ENCODE results near the gene AIRE.

DNA sequence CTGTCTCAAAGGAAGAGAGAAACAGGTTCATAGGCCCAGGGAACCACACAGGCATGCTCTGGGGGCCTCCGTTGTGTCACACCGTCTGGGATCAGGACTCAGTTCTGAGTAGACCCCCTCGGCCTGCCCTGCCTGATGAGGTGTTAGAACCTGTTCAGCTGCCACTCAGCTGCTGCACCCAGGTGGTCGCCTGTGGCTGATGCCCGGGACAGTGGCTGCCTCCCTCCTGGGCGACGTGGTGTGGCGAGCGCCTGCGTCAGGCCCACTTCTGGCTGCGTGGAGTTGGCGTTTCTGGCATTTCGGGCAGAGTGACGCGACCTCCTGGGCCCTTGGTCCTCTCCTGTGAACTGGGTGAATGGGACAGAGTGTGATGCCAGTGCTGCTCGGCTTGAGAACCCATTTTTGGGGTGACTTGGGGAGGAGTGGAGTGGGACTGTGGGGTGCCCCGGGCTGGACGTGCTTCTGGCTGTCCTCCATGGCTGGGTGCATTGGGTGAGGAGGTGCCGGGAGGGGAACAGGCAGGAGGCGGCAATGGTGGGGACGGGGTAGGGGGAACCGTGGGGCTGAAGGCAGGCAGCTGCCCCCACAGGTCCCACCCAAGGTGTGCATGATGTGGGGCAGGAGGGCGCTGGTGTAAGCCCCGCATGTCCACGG, 42.7 kb downstream of the AIRE start:
- TF ChIP-seq, protein P1, sequence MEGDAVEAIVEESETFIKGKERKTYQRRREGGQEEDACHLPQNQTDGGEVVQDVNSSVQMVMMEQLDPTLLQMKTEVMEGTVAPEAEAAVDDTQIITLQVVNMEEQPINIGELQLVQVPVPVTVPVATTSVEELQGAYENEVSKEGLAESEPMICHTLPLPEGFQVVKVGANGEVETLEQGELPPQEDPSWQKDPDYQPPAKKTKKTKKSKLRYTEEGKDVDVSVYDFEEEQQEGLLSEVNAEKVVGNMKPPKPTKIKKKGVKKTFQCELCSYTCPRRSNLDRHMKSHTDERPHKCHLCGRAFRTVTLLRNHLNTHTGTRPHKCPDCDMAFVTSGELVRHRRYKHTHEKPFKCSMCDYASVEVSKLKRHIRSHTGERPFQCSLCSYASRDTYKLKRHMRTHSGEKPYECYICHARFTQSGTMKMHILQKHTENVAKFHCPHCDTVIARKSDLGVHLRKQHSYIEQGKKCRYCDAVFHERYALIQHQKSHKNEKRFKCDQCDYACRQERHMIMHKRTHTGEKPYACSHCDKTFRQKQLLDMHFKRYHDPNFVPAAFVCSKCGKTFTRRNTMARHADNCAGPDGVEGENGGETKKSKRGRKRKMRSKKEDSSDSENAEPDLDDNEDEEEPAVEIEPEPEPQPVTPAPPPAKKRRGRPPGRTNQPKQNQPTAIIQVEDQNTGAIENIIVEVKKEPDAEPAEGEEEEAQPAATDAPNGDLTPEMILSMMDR (IDR thresholded peaks at IDR 0.05): no peak
- TF ChIP-seq POLR2A (IDR thresholded peaks at IDR 0.05) (no peak), POLR2AphosphoS5 (IDR thresholded peaks at IDR 0.05) (no peak)
